Dedifferentiated amniotic fluid mesenchymal stem cell (primary cell): ENCODE data around the gene PLD4.
"Not testable (repeated sequence)": the region's sequence is repeated elsewhere in the genome, so short reads cannot be mapped to it uniquely, and the experiment has no call there.

Experiments
- DNase-seq: peaks from one replicate; pipeline ENCODE4 v3.0.0-alpha.2; 2016; ENCODE audit errors: extremely low spot score

PLD4 gene

GRCh38 chr14:104941508-104942365, 17.1 kb downstream of the PLD4 start:
- no peak for DNase-seq

- DNase-seq, result no peak
These were observed 17.9 kb downstream of the PLD4 start for GRCh38 chr14:104942586-104942985.

GRCh38 chr14:104943216-104944015, 18.7 kb downstream of the PLD4 start:
- DNase-seq, result not testable (repeated sequence)

GRCh38 chr14:104944016-104944308, 19.3 kb downstream of the PLD4 start:
- DNase-seq, result not testable (repeated sequence)

- not testable (repeated sequence) for DNase-seq
These were observed 19.9 kb downstream of the PLD4 start for GRCh38 chr14:104944436-104945205.

GRCh38 chr14:104945266-104945665, 20.6 kb downstream of the PLD4 start:
- DNase-seq, result not testable (repeated sequence)

- DNase-seq, result not testable (repeated sequence)
These were observed 21.6 kb downstream of the PLD4 start for GRCh38 chr14:104945986-104946965.

- not testable (repeated sequence) for DNase-seq
These were observed 22.5 kb downstream of the PLD4 start for GRCh38 chr14:104947201-104947600.

- DNase-seq, result not testable (repeated sequence)
These were observed 23.4 kb downstream of the PLD4 start for GRCh38 chr14:104947881-104948735.

GRCh38 chr14:104948736-104949031, 24.0 kb downstream of the PLD4 start:
- no peak for DNase-seq

- not testable (repeated sequence) for DNase-seq
These were observed 24.8 kb downstream of the PLD4 start for GRCh38 chr14:104949406-104949955.

GRCh38 chr14:104950021-104950420, 25.3 kb downstream of the PLD4 start:
- no peak for DNase-seq

GRCh38 chr14:104950701-104951100, 26.0 kb downstream of the PLD4 start:
- not testable (repeated sequence) for DNase-seq

- not testable (repeated sequence) for DNase-seq
These were observed 27.4 kb downstream of the PLD4 start for GRCh38 chr14:104951863-104952657.

GRCh38 chr14:104953097-104953496, 28.4 kb downstream of the PLD4 start:
- no peak for DNase-seq

GRCh38 chr14:104953896-104954656, 29.4 kb downstream of the PLD4 start:
- no peak for DNase-seq

GRCh38 chr14:104954746-104955395, 30.2 kb downstream of the PLD4 start:
- DNase-seq, result no peak

GRCh38 chr14:104955396-104955770, 30.7 kb downstream of the PLD4 start:
- DNase-seq, result no peak
